K562 (cell line): ENCODE measurements around the gene SLC5A3. TPM values are rescaled to one million over a fixed set of nuclear protein-coding genes. Genes with fewer than 3 reads are reported as not detected.

Source experiments
- CREB1 ChIP-seq, 2 experiments: sonication (generic) in 1 of 2; formaldehyde crosslinking in 1 of 2; IDR thresholded peaks; 2 replicates each; pipeline versions ENCODE4 v1.6.1 to v1.8.0; 2012 to 2022; ENCODE audit warnings: inconsistent platforms in 1 of 2, mild to moderate bottlenecking in 1 of 2, missing genetic modification reagents in 1 of 2, moderate library complexity in 1 of 2
- DIDO1 ChIP-seq: fragments of 450-650 bp; IDR thresholded peaks from 2 replicates; pipeline ENCODE4 v1.6.1; 2016; ENCODE audit warnings: low read depth, missing biosample characterization, missing genetic modification characterization
- FOXA1 ChIP-seq: fragments of 450-650 bp; IDR thresholded peaks from 2 replicates; pipeline ENCODE4 v1.6.1; 2016; ENCODE audit warnings: mild to moderate bottlenecking, borderline replicate concordance
- HSF4 ChIP-seq: fragments of 250-450 bp; sonication (Bioruptor Pico); IDR thresholded peaks from 2 replicates; pipeline ENCODE4 v2.1.2; 2022; ENCODE audit warnings: mild to moderate bottlenecking, moderate library complexity, borderline replicate concordance
- MTF1 ChIP-seq: fragments of 250-450 bp; sonication (Bioruptor Pico); IDR thresholded peaks from 2 replicates; pipeline ENCODE4 v1.9.0; 2021; ENCODE audit warnings: moderate library complexity, mild to moderate bottlenecking, inconsistent platforms, borderline replicate concordance
- POLR2B ChIP-seq: fragments of 450-650 bp; IDR thresholded peaks from 2 replicates; pipeline ENCODE4 v1.6.1; 2018; ENCODE audit warnings: low read depth; ENCODE audit not compliant: partially characterized antibody
- RNF2 ChIP-seq: sonication (generic); IDR thresholded peaks from 2 replicates; pipeline ENCODE4 v1.6.1; 2016
- SRSF9 ChIP-seq: fragments of 200-400 bp; formaldehyde crosslinking; IDR thresholded peaks from 2 replicates; pipeline ENCODE4 v1.6.1; 2017; ENCODE audit warnings: low read depth, low read length, borderline replicate concordance
- ZBTB8A ChIP-seq: fragments of 450-650 bp; IDR thresholded peaks from 2 replicates; pipeline ENCODE4 v1.6.1; 2018; ENCODE audit warnings: mild to moderate bottlenecking, moderate library complexity; ENCODE audit not compliant: partially characterized antibody
- ZNF143 ChIP-seq: sonication (generic); formaldehyde crosslinking; IDR thresholded peaks from 2 replicates; pipeline ENCODE4 v1.9.0; 2022; ENCODE audit warnings: mild to moderate bottlenecking, missing genetic modification reagents
- ZNF224 ChIP-seq: sonication (generic); formaldehyde crosslinking; IDR thresholded peaks from 2 replicates; pipeline ENCODE4 v1.8.0; 2022; ENCODE audit warnings: mild to moderate bottlenecking, missing genetic modification reagents
- polyA plus RNA-seq, 8 experiments: library from polyadenylated mRNA; depleted of rRNA in 4 of 8; stranded (reverse) in 5 of 8; unstranded in 3 of 8; fragments of >200 nt; fragmentation: Nextera tagmentation in 2 of 8; fragmentation: Illumina TruSeq in 1 of 8; extraction: Ambion mirVana in 2 of 8; extraction: Trizol in 1 of 8; gene quantifications; 2 replicates each; pipeline versions ENCODE4 v1.2.1 to v1.2.3, GENCODE V29; 2011 to 2014; ENCODE audit warnings: inconsistent platforms in 1 of 8, missing spikeins in 1 of 8
- total RNA-seq, 7 experiments: library from RNA; depleted of rRNA in 6 of 7; stranded (reverse); fragments of >200 nt in 6 of 7; fragmentation: Illumina TruSeq in 2 of 7; extraction: Trizol in 2 of 7; gene quantifications; 2 replicates each; pipeline versions ENCODE4 v1.2.1 to v1.2.3, GENCODE V29; 2011 to 2021; ENCODE audit warnings: low replicate concordance in 1 of 7
- TF ChIP-seq, protein P1 (sequence below), 2 experiments: fragments of 450-650 bp in 1 of 2; sonication (generic) in 1 of 2; formaldehyde crosslinking in 1 of 2; IDR thresholded peaks; 2 replicates each; pipeline versions ENCODE4 v1.7.1 to v1.9.0; 2016 to 2022; ENCODE audit warnings: inconsistent platforms in 1 of 2, mild to moderate bottlenecking in 1 of 2, missing genetic modification reagents in 1 of 2
- TF ChIP-seq, protein P2 (sequence below): sonication (generic); formaldehyde crosslinking; IDR thresholded peaks from 2 replicates; pipeline ENCODE4 v1.9.0; 2022; ENCODE audit warnings: mild to moderate bottlenecking, missing genetic modification reagents
- TF ChIP-seq, protein P3 (sequence below), 2 experiments: IDR thresholded peaks; 2 replicates each; pipeline ENCODE4 v1.6.1; 2011; ENCODE audit warnings: borderline replicate concordance in 1 of 2, control low read depth in 1 of 2, low read depth in 1 of 2, low read length in 1 of 2, mild to moderate bottlenecking in 1 of 2, mixed read lengths in 1 of 2, moderate library complexity in 1 of 2; ENCODE audit not compliant: insufficient read depth in 1 of 2, insufficient read length in 1 of 2, poor library complexity in 1 of 2, severe bottlenecking in 1 of 2; ENCODE audit errors: extremely low read depth in 1 of 2

The SLC5A3 gene
- total and polyA plus RNA-seq, 9 of the 15 experiments (the other 6 are each of a cell fraction or from before 2014, with no cell fraction given) = 2.9 to 20.6 (median 9.0) TPM

DNA sequence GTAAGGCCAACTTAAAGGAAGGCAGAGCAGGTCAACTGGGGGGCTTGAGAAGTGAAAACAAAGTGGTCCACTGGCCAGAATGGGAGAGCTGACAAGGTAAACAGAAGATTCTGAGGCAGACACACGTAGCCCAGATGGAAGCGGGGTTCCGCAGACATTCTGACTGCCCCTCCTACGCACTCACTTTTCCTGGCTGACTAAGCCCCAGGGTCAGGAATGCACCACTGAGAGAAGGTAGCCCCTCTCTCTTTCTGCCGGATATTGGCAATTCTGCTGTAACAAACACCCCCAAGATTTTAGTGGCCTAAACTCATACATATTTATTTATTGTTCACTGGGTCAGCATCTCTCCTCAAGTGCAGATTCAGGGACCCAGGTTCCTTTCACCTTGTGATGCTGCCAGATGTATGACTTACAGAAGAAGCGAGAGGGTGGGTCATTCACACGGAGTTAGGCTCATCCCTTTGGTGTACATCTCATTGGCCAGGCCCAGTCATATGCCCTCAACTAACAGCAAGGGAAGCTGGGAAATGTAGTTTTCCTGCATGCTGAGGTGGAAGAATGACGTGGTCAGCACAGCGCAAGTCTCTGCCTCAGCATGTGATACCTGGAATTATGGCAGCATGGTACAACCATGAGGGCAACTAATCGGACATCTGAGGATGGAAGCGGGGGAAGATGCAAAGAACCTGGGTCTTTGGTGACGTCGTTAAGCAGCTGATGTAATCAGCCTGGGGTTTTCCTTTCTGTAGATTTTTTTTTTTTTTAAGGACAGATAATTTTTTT lies 43.4 kb upstream of the SLC5A3 start (continued):
- TF ChIP-seq, protein P1, sequence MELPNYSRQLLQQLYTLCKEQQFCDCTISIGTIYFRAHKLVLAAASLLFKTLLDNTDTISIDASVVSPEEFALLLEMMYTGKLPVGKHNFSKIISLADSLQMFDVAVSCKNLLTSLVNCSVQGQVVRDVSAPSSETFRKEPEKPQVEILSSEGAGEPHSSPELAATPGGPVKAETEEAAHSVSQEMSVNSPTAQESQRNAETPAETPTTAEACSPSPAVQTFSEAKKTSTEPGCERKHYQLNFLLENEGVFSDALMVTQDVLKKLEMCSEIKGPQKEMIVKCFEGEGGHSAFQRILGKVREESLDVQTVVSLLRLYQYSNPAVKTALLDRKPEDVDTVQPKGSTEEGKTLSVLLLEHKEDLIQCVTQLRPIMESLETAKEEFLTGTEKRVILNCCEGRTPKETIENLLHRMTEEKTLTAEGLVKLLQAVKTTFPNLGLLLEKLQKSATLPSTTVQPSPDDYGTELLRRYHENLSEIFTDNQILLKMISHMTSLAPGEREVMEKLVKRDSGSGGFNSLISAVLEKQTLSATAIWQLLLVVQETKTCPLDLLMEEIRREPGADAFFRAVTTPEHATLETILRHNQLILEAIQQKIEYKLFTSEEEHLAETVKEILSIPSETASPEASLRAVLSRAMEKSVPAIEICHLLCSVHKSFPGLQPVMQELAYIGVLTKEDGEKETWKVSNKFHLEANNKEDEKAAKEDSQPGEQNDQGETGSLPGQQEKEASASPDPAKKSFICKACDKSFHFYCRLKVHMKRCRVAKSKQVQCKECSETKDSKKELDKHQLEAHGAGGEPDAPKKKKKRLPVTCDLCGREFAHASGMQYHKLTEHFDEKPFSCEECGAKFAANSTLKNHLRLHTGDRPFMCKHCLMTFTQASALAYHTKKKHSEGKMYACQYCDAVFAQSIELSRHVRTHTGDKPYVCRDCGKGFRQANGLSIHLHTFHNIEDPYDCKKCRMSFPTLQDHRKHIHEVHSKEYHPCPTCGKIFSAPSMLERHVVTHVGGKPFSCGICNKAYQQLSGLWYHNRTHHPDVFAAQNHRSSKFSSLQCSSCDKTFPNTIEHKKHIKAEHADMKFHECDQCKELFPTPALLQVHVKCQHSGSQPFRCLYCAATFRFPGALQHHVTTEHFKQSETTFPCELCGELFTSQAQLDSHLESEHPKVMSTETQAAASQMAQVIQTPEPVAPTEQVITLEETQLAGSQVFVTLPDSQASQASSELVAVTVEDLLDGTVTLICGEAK (IDR thresholded peaks at IDR 0.05) = 0 out of 2 replicates have a peak, but pooled peaks have one; percentile 29
- TF ChIP-seq, protein P1 (CRISPR knock-in tag; IDR thresholded peaks at IDR 0.05) = no peak
- TF ChIP-seq RNF2 = 0 out of 2 replicates have a peak, but pooled peaks have one; percentile 14
- no peak for TF ChIP-seq POLR2B
- no peak for TF ChIP-seq HSF4 (CRISPR knock-in tag)
- peak; percentile 84 for TF ChIP-seq CREB1 (IDR thresholded peaks at IDR 0.05)
- TF ChIP-seq CREB1 (CRISPR knock-in tag; IDR thresholded peaks at IDR 0.05) = peak; percentile 91
- TF ChIP-seq ZBTB8A = no peak
- TF ChIP-seq SRSF9 = no peak
- TF ChIP-seq, protein P2, sequence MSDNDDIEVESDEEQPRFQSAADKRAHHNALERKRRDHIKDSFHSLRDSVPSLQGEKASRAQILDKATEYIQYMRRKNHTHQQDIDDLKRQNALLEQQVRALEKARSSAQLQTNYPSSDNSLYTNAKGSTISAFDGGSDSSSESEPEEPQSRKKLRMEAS (CRISPR knock-in tag) = peak; percentile 89
- TF ChIP-seq, protein P3, sequence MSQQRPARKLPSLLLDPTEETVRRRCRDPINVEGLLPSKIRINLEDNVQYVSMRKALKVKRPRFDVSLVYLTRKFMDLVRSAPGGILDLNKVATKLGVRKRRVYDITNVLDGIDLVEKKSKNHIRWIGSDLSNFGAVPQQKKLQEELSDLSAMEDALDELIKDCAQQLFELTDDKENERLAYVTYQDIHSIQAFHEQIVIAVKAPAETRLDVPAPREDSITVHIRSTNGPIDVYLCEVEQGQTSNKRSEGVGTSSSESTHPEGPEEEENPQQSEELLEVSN (IDR thresholded peaks at IDR 0.05; ENCODE audit: borderline replicate concordance in 1 of 2, extremely low read depth in 1 of 2, insufficient read depth in 1 of 2, insufficient read length in 1 of 2, low read depth in 1 of 2, low read length in 1 of 2, poor library complexity in 1 of 2, severe bottlenecking in 1 of 2) = peak; percentile 68 to 73
- peak; percentile 99 for TF ChIP-seq ZNF143
- TF ChIP-seq ZNF224 (CRISPR knock-in tag) = no peak
- no peak for TF ChIP-seq FOXA1
- no peak for TF ChIP-seq MTF1
- TF ChIP-seq DIDO1 (tag) = peak; percentile 78
